AG09309 (cell line): ENCODE data around the gene LGR5.
"Not testable (repeated sequence)": the region's sequence is repeated elsewhere in the genome, so short reads cannot be mapped to it uniquely, and the experiment has no call there.

ENCODE experiments used
- DNase-seq: peaks from one replicate; pipeline ENCODE4 v3.0.0-alpha.2; 2010; ENCODE audit warnings: low read depth
- H3K4me3 ChIP-seq: 2 replicates; pipeline ENCODE4 v1.5.1; 2011; ENCODE audit warnings: mild to moderate bottlenecking, low read depth, low read length, moderate library complexity; ENCODE audit not compliant: control insufficient read depth
- TF ChIP-seq, protein P1 (sequence below): IDR thresholded peaks from 2 replicates; pipeline ENCODE4 v1.5.1; 2011; ENCODE audit warnings: mild to moderate bottlenecking, low read depth, low read length, inconsistent platforms; ENCODE audit not compliant: insufficient read depth, control insufficient read depth; ENCODE audit errors: missing control alignments

The LGR5 gene

DNA sequence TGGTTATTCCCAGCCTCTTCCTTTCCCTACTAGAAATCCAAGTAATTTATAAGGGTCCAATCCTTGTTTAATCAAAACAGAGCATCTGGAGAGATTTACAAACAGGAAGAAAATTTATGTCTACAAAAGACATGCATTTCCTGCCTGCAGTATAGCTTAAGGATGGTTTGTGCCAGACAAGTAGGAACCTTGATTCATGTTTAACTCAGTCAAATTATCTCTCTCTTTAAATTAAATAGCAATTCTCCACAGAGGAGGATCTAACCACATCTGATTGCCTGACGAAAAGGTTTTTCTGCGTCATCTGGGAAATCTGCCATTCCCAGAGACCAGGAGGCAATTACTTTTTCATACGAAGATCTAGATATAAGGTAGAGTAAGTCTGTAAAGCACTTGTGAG is 118.8 kb downstream of the LGR5 start:
- no peak for DNase-seq
- TF ChIP-seq, protein P1, sequence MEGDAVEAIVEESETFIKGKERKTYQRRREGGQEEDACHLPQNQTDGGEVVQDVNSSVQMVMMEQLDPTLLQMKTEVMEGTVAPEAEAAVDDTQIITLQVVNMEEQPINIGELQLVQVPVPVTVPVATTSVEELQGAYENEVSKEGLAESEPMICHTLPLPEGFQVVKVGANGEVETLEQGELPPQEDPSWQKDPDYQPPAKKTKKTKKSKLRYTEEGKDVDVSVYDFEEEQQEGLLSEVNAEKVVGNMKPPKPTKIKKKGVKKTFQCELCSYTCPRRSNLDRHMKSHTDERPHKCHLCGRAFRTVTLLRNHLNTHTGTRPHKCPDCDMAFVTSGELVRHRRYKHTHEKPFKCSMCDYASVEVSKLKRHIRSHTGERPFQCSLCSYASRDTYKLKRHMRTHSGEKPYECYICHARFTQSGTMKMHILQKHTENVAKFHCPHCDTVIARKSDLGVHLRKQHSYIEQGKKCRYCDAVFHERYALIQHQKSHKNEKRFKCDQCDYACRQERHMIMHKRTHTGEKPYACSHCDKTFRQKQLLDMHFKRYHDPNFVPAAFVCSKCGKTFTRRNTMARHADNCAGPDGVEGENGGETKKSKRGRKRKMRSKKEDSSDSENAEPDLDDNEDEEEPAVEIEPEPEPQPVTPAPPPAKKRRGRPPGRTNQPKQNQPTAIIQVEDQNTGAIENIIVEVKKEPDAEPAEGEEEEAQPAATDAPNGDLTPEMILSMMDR, result no peak
- H3K4me3 ChIP-seq, result no peak overlapping the region

DNA sequence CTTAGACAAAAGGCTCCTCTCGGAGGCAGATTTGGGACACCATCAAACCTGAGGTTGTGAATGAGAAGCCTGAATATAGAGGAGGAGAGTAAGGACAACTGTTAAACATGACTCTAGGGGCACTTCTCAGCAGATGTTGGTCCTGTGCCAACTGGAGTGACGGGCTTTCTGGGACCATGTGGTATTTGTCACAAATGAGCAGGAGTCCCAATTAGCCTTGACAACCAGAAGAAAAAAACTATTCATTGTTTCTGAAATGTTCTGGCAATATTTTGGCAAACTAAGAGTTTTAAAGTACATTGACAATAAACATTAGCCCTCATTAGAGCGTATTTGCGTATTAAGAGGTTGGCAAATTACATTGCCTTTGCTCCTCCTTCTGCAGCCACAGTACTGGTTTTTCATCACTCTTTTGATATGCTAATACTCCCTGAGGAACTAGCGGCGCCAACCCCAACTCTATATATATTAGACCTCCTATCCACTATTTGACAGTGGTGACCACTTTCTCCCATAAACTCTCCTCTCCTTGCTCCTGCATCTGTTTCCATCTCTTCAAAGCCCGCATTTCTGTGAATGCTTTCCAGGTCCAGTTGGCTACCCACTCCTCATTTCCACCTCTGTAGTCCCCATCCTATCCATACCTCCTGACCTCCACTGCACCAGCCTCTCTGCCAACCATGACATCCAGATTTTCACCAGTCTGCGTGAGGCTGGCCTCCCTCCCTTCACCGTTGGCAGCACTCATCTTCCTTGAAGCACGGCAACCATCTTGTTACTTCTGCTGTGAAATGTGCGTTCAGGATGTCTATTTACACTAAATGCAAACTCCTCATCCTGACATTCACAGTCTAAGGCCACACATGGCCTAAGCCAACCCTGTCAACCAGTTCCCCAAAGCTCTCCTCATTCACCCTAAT is 123.3 kb downstream of the LGR5 start:
- no peak overlapping the region for H3K4me3 ChIP-seq
- DNase-seq, result no peak
- TF ChIP-seq, protein P1, result no peak

DNA sequence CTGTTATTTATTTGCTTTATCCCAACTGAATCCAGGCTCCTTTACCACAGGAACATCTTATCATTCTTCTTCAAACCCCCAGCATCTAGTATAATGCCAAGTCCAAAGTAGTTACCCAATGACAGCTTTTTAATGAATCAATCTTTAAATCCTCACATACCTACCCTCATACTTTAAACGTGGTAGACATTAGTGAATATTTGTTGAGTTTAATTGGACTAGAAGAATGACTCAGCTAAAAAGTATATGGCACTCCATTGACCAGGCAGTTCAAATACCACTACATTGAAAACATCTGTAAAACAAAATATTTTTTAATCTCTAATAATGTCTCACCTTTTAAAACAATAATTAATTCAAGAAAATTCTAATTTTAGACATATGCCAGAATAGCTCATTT is 125.9 kb downstream of the LGR5 start:
- TF ChIP-seq, protein P1, result no peak
- H3K4me3 ChIP-seq, result no peak overlapping the region
- DNase-seq, result no peak

DNA sequence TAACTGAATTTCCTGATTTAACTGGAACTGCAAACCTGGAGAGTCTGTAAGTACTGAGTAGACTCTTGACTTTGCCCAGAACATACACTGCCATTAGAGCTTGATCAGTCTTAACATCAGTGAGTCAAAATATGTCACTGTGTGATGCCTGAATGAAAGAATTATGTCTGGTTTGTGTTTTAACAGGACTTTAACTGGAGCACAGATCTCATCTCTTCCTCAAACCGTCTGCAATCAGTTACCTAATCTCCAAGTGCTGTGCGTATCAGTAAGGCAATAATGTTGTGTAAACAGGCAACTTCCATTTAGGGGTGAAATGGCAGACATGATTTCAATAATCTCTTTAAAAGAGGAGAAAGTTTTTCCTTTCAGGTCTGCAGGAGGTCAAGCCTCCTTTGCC is 127.1 kb downstream of the LGR5 start:
- no peak for DNase-seq

DNA sequence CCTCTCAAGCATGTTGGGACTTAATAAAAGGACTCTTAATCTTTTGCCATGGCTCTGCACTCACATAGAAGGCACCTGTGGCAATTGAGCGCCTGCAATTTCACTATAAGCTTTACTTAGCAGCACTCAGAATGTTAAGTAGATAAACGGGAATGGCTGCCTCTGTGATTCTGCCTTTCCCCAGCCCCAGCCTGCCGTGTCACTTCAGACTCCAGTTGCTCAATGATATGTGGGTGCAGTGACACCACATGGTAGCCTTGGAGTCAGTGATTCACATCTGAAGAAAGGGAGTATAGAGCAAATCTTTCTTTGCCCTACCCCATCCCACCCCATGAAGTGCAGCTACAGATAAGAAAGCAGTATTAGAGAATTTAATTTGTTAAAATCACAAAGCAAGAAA is 127.9 kb downstream of the LGR5 start:
- no peak for DNase-seq
- no peak overlapping the region for H3K4me3 ChIP-seq
- TF ChIP-seq, protein P1, result no peak

More for the DNA sequence above, 127.1 kb downstream of the LGR5 start:
- no peak overlapping the region for H3K4me3 ChIP-seq
- TF ChIP-seq, protein P1, result no peak

DNA sequence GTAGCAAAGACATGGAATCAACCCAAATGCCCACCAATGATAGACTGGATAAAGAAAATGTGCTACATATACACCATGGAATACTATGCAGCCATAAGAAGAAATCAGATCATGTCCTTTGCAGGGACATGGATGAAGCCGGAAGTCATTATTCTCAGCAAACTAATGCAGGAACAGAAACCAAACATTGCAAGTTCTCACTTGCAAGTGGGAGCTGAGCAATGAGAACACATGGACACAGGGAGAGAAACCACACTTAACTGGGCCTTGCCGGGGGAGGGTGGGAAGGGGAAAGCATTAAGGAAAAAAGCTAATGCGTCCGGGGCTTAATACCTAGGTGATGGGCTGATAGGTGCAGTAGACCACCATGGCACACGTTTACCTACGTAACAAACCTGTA is 130.3 kb downstream of the LGR5 start:
- DNase-seq, H3K4me3 ChIP-seq: not testable (repeated sequence)

DNA sequence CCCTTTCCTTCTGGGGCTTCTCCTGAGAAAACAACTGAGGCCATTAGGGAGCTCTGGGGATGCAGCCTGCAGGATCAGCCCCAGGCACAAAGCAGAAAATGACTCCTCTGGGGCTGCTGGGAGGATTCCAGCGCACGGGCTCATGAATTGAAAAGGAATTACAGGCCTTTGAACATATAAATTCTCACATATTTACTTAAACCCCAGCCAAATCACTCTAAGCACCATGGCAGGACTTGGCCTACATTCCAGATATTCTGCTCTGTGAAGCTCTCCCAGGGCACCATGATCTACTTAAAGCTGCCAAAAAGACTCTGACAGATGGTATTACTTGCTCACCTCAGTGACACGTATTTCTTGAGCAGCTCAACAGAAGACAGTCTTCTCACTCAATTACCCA is 136.9 kb downstream of the LGR5 start:
- TF ChIP-seq, protein P1, result no peak

More for the DNA sequence above, 136.9 kb downstream of the LGR5 start:
- no peak for DNase-seq
- no peak overlapping the region for H3K4me3 ChIP-seq
